ENCODE results near the gene JPH3.

Gene JPH3

DNA sequence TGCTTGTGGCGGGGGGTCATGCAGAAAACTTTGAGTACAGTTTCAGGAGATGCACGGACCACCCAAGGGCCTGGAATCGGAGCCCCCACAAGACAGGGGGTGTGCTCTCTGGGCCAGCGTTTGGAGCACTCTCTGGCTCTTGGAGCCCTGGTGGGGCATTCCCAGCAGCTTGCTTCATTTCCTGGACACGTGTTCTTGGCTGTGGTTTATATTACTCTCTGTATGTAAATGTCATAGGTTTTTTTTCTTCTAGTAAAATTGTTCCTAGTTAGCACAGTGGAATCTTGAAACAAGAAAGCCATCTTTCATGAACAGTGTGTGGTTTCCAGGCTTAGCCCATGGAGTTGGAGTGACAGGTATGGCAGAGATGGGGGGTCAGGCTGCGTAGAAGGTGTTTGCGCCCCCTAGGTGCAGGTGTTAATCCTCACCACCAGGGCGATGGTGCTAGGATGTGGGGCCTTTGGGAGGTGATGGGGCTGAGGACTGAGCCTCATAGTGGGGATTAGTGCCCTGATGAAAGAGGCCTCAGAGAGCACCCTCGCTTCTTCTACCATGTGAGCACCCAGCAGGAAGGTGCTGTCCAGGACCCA, 79.8 kb downstream of the JPH3 start:
- DNase-seq (ENCODE audit: low spot score), result no peak

DNA sequence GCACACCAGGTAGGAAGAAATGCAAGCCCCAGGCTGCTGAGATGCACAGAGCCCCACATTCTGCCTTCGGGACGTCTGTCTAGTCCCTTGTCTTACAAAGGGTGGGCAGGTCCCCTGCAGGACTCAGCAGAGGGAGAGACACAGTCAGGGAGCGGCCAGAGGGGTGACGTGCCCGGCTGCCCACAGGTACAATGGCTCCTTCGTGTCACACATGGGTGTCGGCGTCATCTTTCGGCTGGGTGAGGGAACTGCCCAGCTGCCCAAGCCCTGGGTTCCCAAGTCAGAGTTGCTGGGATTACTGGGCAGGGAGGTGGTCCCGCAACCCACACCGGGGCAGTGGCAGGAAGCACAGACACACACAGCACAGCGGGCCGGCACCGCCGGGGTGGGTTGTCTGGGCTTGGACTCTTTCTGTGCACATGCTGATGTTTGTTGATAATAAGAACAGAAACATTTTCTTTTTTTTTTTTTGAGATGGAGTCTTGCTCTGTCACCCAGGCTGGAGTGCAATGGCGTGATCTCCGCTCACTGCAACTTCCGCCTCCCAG, 80.6 kb downstream of the JPH3 start:
- DNase-seq (ENCODE audit: low spot score), result no peak

DNA sequence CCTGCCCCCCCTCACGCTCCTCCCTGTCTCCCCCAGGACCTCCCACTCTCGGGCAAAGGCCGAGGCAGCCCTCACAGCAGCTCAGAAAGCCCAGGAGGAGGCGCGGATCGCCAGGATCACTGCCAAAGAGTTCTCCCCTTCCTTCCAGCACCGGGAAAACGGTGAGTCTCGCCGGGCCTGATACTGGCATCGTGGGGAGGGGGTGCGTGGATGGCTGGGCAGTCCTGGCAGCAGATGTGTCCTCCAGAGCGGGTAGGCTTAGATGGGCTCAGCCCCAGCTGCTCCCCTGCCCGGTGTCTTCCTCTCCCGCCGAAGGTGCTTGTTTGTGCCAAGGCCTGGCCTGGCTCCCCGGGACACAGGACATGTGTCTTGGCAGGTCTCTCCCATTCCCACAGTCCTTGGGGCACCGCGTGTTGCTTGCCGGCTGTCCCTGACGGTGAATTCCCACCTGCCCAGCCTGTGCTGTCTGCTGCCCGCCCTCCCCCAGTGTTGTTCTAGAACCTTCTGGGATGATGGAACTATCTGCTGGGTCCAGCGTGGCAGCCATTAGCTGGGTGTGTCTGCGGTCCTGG, 81.9 kb downstream of the JPH3 start:
- no peak for DNase-seq (ENCODE audit: low spot score)

DNA sequence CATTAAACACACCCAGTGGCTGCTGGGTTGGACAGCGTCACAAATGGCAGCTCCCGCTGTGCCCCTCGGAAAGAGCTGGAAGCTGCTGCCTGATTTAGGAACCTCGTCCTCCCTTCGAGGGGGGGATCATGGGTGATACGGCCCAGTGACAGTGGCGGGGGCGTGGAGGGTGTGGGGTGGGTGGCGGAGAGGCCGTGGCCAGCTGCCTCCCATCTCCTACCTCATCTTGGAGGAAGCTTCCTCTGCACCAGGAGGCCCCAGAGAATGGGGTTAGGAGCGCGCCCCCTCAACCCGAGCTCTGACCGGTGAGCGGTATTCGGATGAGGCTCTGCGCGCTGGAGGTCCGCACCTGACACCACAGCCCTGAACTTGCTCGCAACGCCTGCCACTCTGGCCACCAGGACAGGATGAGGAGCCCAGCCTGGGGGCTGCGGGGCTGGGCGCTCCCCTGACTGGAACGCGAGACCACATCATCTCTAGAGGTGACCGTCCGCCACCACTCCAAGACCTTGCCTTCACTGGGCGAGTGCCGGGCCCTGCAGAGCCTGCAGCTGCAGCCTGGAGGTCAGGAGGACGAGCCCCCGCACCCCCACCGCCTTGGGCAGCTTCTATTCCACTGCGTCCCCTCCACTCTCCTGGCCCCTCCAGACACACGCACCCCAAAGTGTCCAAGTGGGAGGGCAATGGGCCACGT, 82.5 kb downstream of the JPH3 start:
- DNase-seq (ENCODE audit: low spot score), result no peak

DNA sequence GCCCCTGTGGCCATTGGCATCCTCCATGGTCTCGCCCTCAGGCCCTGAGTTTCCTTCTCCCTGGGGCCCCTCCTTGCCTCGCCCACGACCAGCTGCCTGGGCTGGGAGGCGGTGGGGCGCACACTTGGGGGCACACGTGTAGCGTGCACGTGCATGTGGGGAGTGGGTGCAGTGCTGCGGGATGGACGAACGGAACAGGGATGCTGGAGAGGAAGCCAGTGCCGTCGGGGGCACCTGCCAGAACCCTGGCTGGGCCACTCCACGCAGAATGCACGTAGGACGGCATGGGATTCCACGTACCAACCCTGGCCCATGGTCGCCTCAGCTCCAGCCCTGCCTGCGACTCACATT, 83.1 kb downstream of the JPH3 start:
- no peak for DNase-seq (ENCODE audit: low spot score)

DNA sequence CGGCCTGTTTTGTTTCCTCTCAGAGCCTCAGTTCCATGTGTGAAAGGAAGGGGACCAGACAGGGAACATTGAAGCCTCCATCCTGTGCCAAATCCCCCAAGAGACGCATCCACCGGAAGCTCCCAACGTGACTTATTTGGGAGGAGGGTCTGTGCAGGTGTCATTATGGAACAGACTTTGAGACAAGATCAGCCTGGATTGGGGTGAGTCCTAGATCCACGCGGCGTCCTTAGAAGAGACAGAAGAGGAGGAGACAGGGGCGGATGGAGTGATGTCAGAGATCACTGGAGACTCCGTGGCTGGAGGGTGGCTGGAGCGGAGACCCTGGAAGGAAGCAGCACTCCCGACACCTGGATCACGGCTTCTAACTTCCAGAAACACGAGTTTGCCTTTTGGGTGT, 83.5 kb downstream of the JPH3 start:
- DNase-seq (ENCODE audit: low spot score), result no peak

DNA sequence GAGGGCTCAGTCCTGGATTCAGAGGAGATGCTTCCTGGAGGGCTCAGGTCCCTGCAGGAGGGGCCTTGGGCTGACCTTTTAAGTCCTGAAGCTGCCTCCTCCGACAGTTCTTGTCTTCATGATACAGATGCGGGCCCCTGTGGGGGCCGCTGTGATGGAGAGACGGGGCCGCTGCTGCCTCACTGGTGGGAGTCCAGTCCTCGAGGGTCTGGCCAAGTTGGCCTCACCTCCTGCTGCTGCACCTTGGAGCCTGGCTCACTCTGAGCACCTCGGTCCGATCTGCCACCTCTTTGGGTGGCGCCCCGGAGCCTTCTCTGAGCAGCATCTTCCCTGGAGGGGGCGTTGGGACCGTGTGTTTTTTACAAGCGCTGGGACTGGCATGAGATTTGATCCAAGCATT, 84.4 kb downstream of the JPH3 start:
- DNase-seq (ENCODE audit: low spot score), result no peak

DNA sequence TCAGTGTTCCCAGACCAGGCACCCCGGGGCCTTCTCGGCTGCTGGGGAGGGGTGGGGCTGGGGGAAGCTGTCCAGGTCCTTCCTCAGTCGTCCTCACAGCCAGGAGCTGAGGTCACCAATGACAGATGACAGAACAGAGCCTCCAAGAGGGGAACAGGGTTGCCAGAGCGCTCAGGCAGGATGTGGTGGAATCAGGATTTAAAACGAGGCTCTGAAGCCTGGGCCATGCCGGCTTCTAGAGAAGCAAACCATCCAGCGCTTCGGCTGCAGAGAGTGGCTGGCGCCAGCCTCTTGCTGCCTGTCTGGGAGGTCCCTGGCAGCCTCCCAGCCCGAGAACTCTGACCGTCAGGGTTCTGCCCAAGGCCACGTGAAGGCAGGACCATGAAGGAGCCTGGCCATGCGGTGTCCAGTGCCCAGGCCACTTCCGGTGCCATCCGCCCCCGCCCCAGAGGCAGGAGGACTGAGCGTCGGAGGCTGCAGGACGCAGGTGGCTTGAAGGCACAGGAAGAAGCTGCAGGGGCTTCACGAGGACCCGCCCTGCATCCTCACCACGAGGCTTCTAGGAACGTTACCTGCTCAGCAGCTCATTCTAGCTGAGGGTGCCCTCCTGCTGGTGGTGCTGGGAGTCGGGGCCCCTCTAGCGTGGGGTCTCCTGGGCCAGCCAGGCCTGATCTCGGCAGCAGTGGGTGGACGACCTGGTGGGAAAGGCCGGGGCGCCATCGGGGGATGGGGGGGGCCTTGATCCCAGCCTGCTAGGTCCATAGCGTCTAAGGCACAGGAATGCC, 85.0 kb downstream of the JPH3 start:
- no peak for DNase-seq (ENCODE audit: low spot score)

DNA sequence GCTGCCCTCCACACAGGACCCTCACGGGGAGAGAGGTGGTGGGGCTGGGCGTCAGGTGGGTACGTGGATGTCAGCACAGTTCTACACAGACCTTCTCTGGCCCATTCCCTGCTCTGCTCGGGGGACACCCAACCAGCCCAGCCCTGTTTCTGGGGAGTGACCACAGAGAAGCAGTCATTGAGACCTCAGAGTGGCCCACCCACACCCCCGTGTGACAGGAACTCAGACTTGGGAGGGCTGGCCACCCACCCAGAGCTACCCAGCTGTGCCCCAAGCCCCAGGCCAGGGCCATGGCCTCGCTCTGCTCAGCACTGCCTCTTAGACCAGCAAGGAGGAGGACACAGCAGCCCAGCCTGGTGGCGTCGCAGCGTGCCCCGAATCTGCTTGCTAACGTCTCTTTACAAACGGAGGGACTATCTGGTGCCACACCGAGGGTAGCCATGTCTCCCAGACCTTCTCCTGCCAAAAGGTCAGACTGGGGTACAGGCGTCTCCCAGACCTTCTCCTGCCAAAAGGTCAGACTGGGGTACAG, 85.8 kb downstream of the JPH3 start:
- DNase-seq (ENCODE audit: low spot score), result no peak

DNA sequence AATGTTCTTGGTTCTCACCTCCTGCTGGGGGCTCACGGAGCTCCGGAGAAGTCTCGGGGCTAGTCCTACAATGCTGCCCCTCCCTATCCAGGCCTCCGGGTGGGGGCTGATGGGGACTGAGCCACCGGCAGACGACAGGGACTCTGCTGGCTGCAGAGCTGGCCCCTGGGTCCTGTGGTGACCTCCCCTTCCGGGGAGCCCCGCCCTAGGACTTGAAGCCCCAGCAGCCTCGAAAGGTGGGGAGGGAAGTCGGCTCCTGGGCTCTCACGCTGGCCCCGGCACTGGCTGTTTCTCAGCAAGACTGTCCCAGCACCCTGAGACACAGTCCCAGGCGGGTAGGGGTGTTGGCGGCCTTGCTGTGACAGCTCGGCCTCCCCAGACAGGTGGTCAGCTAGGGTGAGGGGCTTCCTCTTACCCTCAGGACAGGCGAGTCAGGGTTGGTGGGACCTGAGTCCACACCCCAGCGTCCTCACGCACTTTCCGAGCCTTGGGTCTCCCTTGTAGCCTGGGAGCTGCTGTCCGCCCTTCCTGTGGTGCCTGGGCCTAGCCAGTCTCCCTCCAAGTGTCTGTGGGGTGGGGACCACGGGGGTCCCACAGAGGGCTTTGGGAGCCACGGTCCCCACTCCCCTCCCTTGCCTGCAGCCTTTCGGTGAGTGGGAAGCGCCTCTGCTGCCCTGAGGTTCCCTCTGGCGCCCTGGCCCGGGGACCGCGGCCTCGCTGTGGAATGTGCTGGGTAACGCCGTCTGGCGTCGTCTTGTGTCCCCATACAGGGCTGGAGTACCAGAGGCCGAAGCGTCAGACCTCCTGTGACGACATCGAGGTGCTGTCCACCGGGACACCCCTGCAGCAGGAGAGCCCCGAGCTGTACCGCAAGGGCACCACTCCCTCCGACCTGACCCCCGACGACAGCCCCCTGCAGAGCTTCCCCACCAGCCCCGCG, 86.8 kb downstream of the JPH3 start:
- no peak for DNase-seq (ENCODE audit: low spot score)

DNA sequence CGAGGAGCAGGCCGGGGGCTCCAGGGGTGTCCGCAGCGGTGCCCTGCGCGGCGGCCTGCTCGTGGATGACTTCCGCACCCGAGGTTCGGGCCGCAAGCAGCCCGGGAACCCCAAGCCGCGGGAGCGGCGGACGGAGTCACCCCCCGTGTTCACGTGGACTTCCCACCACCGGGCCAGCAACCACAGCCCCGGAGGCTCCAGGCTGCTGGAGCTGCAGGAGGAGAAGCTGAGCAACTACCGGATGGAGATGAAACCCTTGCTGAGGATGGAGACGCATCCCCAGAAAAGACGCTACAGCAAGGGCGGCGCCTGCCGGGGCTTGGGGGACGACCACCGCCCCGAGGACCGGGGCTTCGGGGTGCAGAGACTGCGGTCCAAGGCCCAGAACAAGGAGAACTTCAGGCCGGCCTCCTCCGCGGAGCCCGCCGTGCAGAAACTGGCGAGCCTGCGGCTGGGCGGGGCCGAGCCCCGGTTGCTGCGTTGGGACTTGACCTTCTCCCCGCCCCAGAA, 87.7 kb downstream of the JPH3 start:
- DNase-seq (ENCODE audit: low spot score), result no peak

DNA sequence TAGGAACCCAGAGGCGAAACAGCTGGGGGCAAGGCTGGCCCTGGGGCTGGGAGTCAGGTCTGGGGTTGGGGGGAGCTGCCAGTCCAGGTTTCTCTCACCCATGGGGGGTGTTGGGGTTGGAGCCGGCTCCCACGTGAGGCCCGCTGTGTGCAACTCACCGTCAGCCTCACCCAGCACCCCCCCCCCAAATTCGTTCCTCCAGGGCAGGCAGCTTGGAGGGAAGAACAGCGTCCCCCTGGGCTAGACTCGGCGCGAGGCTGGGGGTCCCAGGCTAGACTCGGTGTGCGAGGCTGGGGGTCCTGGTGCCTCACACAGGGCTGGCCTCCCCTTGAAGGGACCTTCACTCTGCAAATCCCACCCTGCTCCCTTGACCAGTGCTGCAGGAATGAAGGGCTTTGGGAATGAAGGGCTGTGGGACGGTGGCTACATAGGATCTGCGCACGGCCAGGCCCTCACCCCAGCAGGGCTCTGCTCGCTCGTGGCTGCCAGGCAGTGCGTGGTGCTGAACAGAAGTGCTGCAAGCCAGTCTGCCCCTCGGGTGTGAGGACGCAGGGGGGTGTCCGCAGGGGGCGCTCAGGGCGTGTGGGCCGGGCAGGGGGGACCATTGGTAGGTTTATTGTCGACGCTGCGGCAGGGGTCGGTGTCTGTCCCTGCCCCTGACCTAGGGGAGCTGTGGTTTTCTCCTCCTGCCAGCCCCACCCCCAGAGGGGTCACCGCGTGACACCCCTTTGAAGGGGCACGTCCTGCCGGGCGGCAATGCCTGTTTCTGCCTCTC, 88.8 kb downstream of the JPH3 start:
- no peak for DNase-seq (ENCODE audit: low spot score)

DNA sequence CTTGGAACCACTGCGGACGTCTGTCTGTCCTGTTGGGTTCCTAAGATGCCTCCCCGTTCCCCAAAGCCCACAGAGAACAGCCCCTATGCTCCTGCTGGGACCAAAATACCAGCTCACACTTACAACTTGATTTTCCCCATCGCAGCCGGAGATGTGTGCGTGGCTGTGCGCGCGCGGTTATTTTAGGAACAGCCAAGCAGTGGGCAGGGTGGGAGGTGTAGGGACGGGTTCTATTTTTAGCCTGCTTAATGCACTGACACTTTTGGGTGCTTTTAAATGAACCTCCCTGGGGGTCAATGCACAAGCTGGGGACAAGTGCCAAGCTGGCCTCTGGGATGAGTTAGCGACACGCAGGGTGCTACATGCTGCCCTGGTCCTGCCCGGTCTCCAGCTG, 89.4 kb downstream of the JPH3 start:
- no peak for DNase-seq (ENCODE audit: low spot score)

DNA sequence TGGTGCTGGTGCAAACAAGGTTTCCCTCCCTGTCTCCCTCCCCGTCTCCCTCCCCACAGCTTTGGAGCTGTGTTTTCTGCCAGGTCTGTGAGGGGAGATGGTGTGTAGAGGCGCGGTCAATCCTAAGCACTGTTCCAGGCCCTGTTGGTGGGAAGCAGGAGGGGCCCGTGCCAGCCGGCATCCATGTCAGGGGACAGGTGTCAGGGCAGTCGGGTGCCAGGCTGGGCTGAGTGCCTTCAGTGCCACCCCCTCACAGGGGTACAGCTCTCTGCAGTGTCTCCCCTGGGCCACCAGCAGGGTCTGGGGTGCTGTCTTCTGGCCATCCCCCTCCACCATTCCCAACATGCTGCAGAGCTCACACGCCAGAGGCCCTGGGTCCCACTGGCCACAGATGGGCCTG, 89.9 kb downstream of the JPH3 start:
- no peak for DNase-seq (ENCODE audit: low spot score)

DNA sequence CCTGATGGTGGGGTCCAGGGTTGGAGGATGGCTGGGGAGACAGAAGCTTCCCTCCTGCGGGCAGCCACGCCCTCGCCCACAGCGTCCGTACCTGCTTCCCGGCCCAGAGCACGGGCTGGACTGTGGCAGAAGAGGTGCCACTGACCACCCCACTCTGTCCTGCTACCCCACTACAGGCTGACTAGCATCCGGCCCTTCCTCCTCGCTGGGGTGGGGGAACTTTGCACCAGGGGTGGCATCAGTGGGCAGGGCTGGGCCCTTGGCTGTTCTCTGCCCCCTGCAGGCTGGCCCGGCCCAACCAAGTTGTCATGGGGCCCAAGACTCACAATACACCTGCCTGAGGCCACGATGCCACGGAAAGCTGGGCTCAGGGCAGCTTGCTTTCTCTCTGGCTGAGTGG, 90.4 kb downstream of the JPH3 start:
- DNase-seq (ENCODE audit: low spot score), result no peak

DNA sequence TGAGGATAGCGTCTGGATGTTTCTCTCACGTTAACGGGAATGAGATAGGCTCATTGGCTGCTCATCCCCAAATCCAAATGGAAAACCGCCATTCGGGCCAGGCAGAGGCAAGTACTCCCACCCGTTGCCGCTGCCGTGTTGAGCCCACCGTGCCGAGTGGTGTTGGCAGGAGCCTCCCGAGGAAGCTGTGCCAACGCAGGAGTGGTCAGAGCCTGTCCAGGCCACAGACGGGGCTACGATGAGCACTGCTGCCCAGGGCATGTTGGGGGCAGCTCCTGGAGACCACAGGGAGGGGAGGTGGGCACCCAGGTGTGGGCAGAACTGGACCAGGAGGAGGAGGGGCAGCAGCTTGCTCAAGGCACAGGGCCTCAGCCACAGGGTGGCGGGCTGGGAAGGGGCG, 91.5 kb downstream of the JPH3 start:
- DNase-seq (ENCODE audit: low spot score), result no peak

DNA sequence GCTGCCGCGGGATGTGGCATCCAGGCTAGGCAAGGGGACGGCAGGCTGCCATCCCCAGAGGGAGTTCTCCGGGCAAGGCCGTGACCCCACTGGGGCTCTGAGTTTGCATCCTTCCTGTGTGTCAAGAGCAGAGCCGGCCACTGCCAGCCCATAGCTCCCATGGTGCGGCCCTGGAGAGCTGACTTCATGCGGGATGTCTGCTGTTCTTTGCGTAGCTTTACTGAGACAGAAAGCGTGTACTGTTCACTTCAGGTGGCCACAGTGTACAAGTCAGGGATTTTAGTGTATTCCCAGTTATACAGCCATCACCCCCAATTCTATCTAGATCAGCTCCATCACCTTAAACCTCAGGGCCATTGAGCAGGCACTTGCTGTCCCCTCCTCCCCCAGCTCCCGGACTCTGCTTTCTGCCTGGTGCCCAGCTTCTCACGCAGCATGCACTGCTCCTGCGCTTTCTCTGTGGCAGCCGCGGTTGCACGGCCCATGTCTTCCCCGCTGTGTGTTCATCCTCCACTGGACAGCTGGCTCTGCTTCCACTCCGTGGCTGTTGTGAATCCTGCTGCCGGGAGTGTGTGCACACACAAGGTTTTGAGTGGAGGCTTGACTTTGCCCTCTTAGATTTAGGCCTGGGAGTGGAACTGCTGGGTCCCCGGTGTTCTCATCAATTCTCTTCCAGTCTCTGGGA, 92.3 kb downstream of the JPH3 start:
- no peak for DNase-seq (ENCODE audit: low spot score)

DNA sequence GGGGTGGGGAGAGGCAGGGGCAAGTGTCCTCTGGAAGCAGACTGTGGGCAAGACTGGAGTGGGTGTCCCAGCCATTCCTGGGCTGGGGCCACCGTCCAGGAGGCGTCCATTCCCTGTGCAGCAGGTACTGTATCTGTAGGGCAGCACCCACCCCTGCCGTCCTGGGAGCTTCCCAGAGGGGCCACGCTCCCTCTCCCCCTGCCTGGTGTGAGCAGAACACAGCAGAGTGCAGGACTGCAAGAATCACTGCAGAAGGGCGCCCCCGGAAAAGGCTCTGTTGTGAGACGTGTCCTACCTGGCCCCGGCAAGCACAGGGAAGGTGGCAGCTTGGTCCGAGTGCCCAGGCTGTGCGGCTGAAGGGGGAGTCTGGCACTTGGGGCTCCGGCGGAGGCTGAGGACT, 93.2 kb downstream of the JPH3 start:
- no peak for DNase-seq (ENCODE audit: low spot score)

DNA sequence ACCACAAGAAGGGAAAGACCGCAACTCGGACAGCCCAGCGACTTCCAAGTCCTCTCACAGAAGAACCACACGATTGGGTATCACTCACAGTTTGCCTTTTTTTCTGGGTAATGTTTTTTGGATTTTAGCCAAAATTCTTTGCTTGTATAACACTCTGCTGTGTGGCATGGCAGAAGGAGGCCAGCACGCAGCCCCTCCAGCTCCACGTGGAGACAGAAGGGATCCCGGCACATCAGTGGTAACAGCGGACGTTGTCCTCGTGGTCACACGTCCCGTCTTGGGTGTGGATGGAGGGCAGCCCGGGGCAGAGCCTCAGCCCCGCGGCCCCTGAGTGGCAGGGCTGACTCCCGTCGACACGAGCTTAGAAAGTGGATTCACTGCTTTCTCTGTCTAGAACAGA, 94.4 kb downstream of the JPH3 start:
- no peak for DNase-seq (ENCODE audit: low spot score)

DNA sequence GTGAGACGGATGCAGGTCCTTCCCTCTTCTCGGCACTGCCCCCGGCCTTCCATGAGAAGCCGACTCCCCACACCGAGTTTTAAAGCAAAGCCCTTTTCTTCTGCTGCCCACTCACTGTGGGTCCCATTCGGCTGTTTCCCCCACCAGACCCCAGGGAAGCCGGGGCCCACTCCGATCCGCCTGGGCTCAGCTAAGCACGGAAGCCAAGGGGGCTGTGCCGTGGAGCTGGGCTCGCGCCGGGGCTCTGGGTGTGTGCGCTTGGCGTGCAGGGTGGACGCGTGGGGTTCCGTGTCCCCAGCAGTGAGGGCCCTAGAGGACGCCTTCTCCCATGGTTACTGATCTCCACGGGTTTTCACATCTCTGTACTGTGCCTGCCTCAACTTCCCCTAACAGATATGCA, 94.9 kb downstream of the JPH3 start:
- no peak for DNase-seq (ENCODE audit: low spot score)
